ENCODE measurements around the gene FAM20A. TPM values are rescaled to one million over a fixed set of nuclear protein-coding genes. Genes with fewer than 3 reads are reported as not detected.

Gene FAM20A
- total RNA-seq, 2 donors from 2014 or later: not detected

DNA sequence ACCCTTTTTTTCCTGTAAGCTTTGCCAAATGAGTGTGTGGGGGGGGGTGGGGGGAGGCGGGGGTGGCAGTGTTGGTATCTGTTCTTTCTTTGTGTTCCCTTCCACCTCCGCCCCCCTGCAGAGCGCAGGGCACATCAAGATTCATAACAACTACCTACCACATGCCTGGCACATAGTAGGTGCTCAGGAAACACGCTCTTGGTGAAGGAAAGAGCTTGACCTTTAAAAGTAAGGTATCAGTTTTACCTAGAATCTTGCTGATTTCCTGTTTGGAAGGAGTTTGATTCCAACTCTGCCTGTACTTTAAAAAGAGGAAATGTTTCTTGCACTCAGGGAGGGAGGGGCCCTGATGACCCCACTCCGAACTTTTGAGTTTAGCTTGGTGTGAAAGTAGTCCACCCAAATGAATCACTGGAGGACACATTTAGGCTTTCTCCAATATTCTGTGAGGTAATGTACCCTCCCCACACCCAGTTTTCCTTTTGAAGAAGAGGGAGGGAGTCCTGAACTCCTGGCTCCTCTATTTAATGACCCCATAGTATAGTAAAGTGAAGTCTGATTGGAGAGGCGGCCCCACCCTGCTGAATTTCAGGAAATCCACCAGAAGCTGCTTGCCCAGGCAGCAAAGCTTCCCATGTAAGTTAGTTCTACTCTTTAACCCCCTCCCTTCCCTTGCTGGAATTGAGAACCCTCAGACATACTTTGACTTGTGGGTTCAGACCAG, 560 bp upstream of the FAM20A start:
- Mint-ChIP-seq H3K36me3 (no peaks in the 10 kb centered on the region), H3K4me1 (ENCODE audit: low read depth in 2 of 2) (peaks cover 4 to 13% of the 10 kb centered on the region in 2 donors), H3K4me3 (peak overlapping the region; percentile 24), H3K27ac (no peak overlapping the region), H3K27me3 (peaks cover 44 to 65% of the 10 kb centered on the region in 2 donors), H3K9me3 (no peaks in the 10 kb centered on the region)
- DNase-seq (ENCODE audit: low spot score): no peak
- no peak for ATAC-seq

GRCh38 chr17:68600067-68600930, 868 bp downstream of the FAM20A start:
- peaks cover 47 to 71% of the 10 kb centered on the region in 2 donors for H3K27me3 Mint-ChIP-seq
- peaks cover 4 to 16% of the 10 kb centered on the region in 2 donors for H3K4me1 Mint-ChIP-seq (ENCODE audit: low read depth in 2 of 2)
- DNase-seq (ENCODE audit: low spot score): no peak
- H3K9me3 Mint-ChIP-seq: no peaks in the 10 kb centered on the region
- H3K4me3 Mint-ChIP-seq: peak overlapping the region; percentile 66
- H3K36me3 Mint-ChIP-seq: no peaks in the 10 kb centered on the region
- peak; percentile 47 to 60 for ATAC-seq
- no peak overlapping the region for H3K27ac Mint-ChIP-seq

DNA sequence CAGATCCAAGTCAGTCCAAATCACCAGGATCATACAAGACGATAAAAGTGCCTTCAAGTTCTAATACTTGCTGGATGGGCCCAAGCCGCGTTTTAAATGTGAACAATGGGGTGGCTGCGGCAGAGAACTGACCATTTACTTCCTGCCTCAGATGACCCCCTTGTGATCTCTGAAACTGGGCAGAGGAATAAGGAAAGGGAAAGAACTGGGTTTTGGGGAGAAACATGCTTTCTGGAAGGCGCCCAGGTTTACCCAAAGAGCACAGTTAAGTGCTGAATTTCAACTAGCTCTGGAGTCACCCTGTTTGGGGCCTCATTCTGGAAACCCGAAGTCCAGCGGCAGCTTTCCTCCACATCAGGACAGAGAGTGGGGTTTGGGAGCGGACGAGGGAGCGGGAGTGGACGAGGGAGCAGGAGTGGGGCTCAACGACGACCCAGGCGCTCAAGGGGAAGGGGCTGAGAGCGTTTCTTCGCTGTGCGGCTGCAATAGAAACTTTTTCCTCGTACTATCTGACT, 1.6 kb downstream of the FAM20A start:
- Mint-ChIP-seq H3K9me3 (no peaks in the 10 kb centered on the region), H3K27me3 (peaks cover 50 to 71% of the 10 kb centered on the region in 2 donors), H3K4me1 (ENCODE audit: low read depth in 2 of 2) (peaks cover 4 to 18% of the 10 kb centered on the region in 2 donors), H3K27ac (no peak overlapping the region), H3K36me3 (no peaks in the 10 kb centered on the region), H3K4me3 (peak overlapping the region; percentile 66)
- ATAC-seq: no peak
- DNase-seq (ENCODE audit: low spot score): no peak

DNA sequence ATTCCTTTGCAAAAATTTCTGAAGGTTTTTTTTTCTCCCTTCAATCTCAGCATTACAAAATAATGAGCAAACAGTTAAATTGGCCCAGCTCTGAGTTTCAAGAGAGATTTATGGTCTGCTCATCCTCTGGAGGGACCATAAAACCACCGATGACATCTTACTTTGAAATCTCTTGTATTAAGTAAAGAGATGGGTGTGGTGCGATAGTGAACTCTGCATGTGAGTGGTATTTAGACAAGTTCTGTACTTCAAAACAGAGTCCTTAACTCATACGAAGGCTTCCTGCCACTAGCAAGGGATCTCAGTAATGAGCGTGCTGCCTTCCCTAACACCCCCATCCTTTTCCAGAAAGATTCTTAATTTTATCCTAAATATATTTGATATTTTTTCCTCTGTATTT, 2.1 kb downstream of the FAM20A start:
- Mint-ChIP-seq H3K4me3 (peak overlapping the region; percentile 66), H3K9me3 (no peaks in the 10 kb centered on the region), H3K27ac (no peak overlapping the region), H3K27me3 (peaks cover 50 to 73% of the 10 kb centered on the region in 2 donors), H3K4me1 (ENCODE audit: low read depth in 2 of 2) (peaks cover 4 to 18% of the 10 kb centered on the region in 2 donors), H3K36me3 (no peaks in the 10 kb centered on the region)
- DNase-seq (ENCODE audit: low spot score): no peak
- no peak for ATAC-seq

DNA sequence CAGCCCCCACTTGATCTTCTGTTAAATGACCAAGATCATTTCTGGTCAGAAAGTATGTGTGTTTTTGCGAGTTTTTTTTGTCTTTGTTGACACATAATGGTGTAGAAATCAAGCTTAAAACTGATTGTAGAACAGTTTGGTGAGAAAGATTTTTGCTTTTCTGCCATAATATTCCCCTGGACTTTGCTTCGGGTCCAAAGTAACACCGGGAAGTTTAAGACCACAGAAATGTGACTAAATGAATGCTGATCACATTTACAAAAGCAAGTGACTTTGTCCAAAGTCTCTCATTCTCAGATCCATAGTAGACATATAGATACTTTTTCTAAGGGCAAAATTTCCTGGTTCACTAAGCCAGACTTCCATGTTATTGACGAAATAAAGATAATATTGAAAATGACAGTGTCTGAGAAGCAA, 2.6 kb downstream of the FAM20A start:
- no peak for ATAC-seq
- Mint-ChIP-seq H3K4me3 (no peak overlapping the region), H3K36me3 (no peaks in the 10 kb centered on the region), H3K27me3 (peaks cover 50 to 72% of the 10 kb centered on the region in 2 donors), H3K4me1 (ENCODE audit: low read depth in 2 of 2) (peaks cover 4 to 18% of the 10 kb centered on the region in 2 donors), H3K9me3 (no peaks in the 10 kb centered on the region), H3K27ac (no peak overlapping the region)
- DNase-seq (ENCODE audit: low spot score): no peak

- ATAC-seq: no peak
- no peak overlapping the region for H3K4me3 Mint-ChIP-seq
- H3K27ac Mint-ChIP-seq: no peak overlapping the region
- DNase-seq (ENCODE audit: low spot score): no peak
- H3K36me3 Mint-ChIP-seq: no peaks in the 10 kb centered on the region
- H3K4me1 Mint-ChIP-seq (ENCODE audit: low read depth in 2 of 2): peaks cover 4 to 18% of the 10 kb centered on the region in 2 donors
- peaks cover 50 to 72% of the 10 kb centered on the region in 2 donors for H3K27me3 Mint-ChIP-seq
- no peaks in the 10 kb centered on the region for H3K9me3 Mint-ChIP-seq
Observed at GRCh38 chr17:68598074-68598473, 3.1 kb downstream of the FAM20A start.

GRCh38 chr17:68596411-68596945, 4.7 kb downstream of the FAM20A start:
- no peaks in the 10 kb centered on the region for H3K36me3 Mint-ChIP-seq
- no peaks in the 10 kb centered on the region for H3K9me3 Mint-ChIP-seq
- no peak overlapping the region for H3K27ac Mint-ChIP-seq
- ATAC-seq (no peak), DNase-seq (ENCODE audit: low spot score) (no peak)
- peaks cover 4 to 14% of the 10 kb centered on the region in 2 donors for H3K4me1 Mint-ChIP-seq (ENCODE audit: low read depth in 2 of 2)
- H3K27me3 Mint-ChIP-seq: peaks cover 44 to 72% of the 10 kb centered on the region in 2 donors
- no peak overlapping the region for H3K4me3 Mint-ChIP-seq

DNA sequence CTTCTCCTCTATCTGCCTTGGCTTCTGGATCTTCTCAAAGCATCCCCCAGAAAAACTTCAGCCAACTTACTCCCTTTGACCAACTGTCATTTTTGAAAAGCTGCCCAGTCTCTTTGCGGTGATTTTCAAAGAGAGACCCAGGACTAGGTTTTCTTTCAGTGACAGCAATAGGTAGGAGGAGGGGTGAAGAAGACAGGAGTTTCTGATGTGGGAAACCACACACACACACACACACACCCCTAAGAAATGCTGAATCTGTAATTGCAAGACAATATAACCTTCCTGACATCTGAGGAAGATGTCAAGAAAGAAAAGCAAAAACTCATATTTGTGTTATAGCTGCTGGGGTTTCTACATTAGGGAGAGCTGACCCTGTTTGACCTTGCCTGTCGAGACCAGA, 5.2 kb downstream of the FAM20A start:
- Mint-ChIP-seq H3K9me3 (no peaks in the 10 kb centered on the region), H3K36me3 (no peaks in the 10 kb centered on the region), H3K27ac (no peak overlapping the region), H3K4me1 (ENCODE audit: low read depth in 2 of 2) (peaks cover 4 to 11% of the 10 kb centered on the region in 2 donors), H3K4me3 (no peak overlapping the region), H3K27me3 (peaks cover 43 to 72% of the 10 kb centered on the region in 2 donors)
- ATAC-seq (no peak), DNase-seq (ENCODE audit: low spot score) (no peak)

- ATAC-seq (no peak), DNase-seq (ENCODE audit: low spot score) (no peak)
- H3K9me3 Mint-ChIP-seq: no peaks in the 10 kb centered on the region
- peaks cover 45 to 72% of the 10 kb centered on the region in 2 donors for H3K27me3 Mint-ChIP-seq
- peaks cover 4 to 11% of the 10 kb centered on the region in 2 donors for H3K4me1 Mint-ChIP-seq (ENCODE audit: low read depth in 2 of 2)
- H3K36me3 Mint-ChIP-seq: no peaks in the 10 kb centered on the region
- H3K4me3 Mint-ChIP-seq: no peak overlapping the region
- H3K27ac Mint-ChIP-seq: no peak overlapping the region
Observed at GRCh38 chr17:68595496-68595895, 5.7 kb downstream of the FAM20A start.

- H3K9me3 Mint-ChIP-seq: no peaks in the 10 kb centered on the region
- ATAC-seq (no peak), DNase-seq (ENCODE audit: low spot score) (no peak)
- peaks cover 43 to 67% of the 10 kb centered on the region in 2 donors for H3K27me3 Mint-ChIP-seq
- no peaks in the 10 kb centered on the region for H3K36me3 Mint-ChIP-seq
- H3K27ac Mint-ChIP-seq: no peak overlapping the region
- peaks cover 1 to 9% of the 10 kb centered on the region in 2 donors for H3K4me1 Mint-ChIP-seq (ENCODE audit: low read depth in 2 of 2)
- H3K4me3 Mint-ChIP-seq: no peak overlapping the region
Observed at GRCh38 chr17:68594552-68594951, 6.6 kb downstream of the FAM20A start.

GRCh38 chr17:68592682-68593641, 8.2 kb downstream of the FAM20A start:
- no peaks in the 10 kb centered on the region for H3K9me3 Mint-ChIP-seq
- no peaks in the 10 kb centered on the region for H3K36me3 Mint-ChIP-seq
- H3K4me3 Mint-ChIP-seq: no peak overlapping the region
- DNase-seq (ENCODE audit: low spot score) (no peak), ATAC-seq (no peak)
- no peak overlapping the region for H3K27ac Mint-ChIP-seq
- peaks cover 0 to 7% of the 10 kb centered on the region in 2 donors for H3K4me1 Mint-ChIP-seq (ENCODE audit: low read depth in 2 of 2)
- peaks cover 32 to 51% of the 10 kb centered on the region in 2 donors for H3K27me3 Mint-ChIP-seq

GRCh38 chr17:68592009-68592408, 9.2 kb downstream of the FAM20A start:
- H3K27me3 Mint-ChIP-seq: peaks cover 28 to 43% of the 10 kb centered on the region in 2 donors
- peaks cover 0 to 7% of the 10 kb centered on the region in 2 donors for H3K4me1 Mint-ChIP-seq (ENCODE audit: low read depth in 2 of 2)
- ATAC-seq (no peak), DNase-seq (ENCODE audit: low spot score) (no peak)
- no peak overlapping the region for H3K27ac Mint-ChIP-seq
- no peaks in the 10 kb centered on the region for H3K36me3 Mint-ChIP-seq
- H3K4me3 Mint-ChIP-seq: no peak overlapping the region
- no peaks in the 10 kb centered on the region for H3K9me3 Mint-ChIP-seq

- H3K4me3 Mint-ChIP-seq: no peak overlapping the region
- peaks cover 28 to 39% of the 10 kb centered on the region in 2 donors for H3K27me3 Mint-ChIP-seq
- no peak overlapping the region for H3K27ac Mint-ChIP-seq
- DNase-seq (ENCODE audit: low spot score) (no peak), ATAC-seq (no peak)
- H3K36me3 Mint-ChIP-seq: no peaks in the 10 kb centered on the region
- no peaks in the 10 kb centered on the region for H3K9me3 Mint-ChIP-seq
- H3K4me1 Mint-ChIP-seq (ENCODE audit: low read depth in 2 of 2): peaks cover 0 to 7% of the 10 kb centered on the region in 2 donors
Observed at GRCh38 chr17:68591583-68591982, 9.6 kb downstream of the FAM20A start.
